SK-N-SH treated with all-trans-retinoic acid at 6 μM for 48 hours (cell line): ENCODE data around the gene STARD9.
A peak's percentile ranks its signal among the peaks of the same experiment; 100 is the strongest.

Experiments used
- ATAC-seq: fragments of 200-7000 bp; cut with Tn5 transposase; 3 replicates; pipeline ENCODE4 v1.9.1; 2020; ENCODE audit warnings: mild to moderate bottlenecking, moderate library complexity
- BACH2 ChIP-seq: fragments of 250-450 bp; sonication (Bioruptor Pico); IDR thresholded peaks from 2 replicates; pipeline ENCODE4 v1.9.0; 2021; ENCODE audit warnings: mild to moderate bottlenecking, borderline replicate concordance
- CSDC2 ChIP-seq: fragments of 250-450 bp; sonication (Bioruptor Pico); IDR thresholded peaks from 2 replicates; pipeline ENCODE4 v1.5.0; 2020; ENCODE audit warnings: mild to moderate bottlenecking, moderate library complexity
- ESRRG ChIP-seq: fragments of 250-450 bp; sonication (Bioruptor Pico); IDR thresholded peaks from 2 replicates; pipeline ENCODE4 v1.6.1; 2021; ENCODE audit warnings: mild to moderate bottlenecking
- ISL1 ChIP-seq: fragments of 250-450 bp; sonication (Bioruptor Pico); IDR thresholded peaks from 2 replicates; pipeline ENCODE4 v2.1.2; 2022; ENCODE audit warnings: mild to moderate bottlenecking, moderate library complexity
- PPARA ChIP-seq: fragments of 250-450 bp; sonication (Bioruptor Pico); IDR thresholded peaks from 2 replicates; pipeline ENCODE4 v1.5.0; 2020; ENCODE audit warnings: mild to moderate bottlenecking, borderline replicate concordance
- RARB ChIP-seq: fragments of 250-450 bp; sonication (Bioruptor Pico); IDR thresholded peaks from 2 replicates; pipeline ENCODE4 v1.8.0; 2021; ENCODE audit warnings: mild to moderate bottlenecking, moderate library complexity
- SNAI2 ChIP-seq: fragments of 250-450 bp; sonication (Bioruptor Pico); IDR thresholded peaks from 2 replicates; pipeline ENCODE4 v1.5.0; 2020; ENCODE audit warnings: mild to moderate bottlenecking, moderate library complexity
- TCF4 ChIP-seq: fragments of 250-450 bp; sonication (Bioruptor Pico); IDR thresholded peaks from 2 replicates; pipeline ENCODE4 v1.8.0; 2021; ENCODE audit warnings: mild to moderate bottlenecking, moderate library complexity, borderline replicate concordance
- TOX ChIP-seq: fragments of 250-450 bp; sonication (Bioruptor Pico); IDR thresholded peaks from 2 replicates; pipeline ENCODE4 v1.8.0; 2021; ENCODE audit warnings: mild to moderate bottlenecking, moderate library complexity, borderline replicate concordance
- ZC3H10 ChIP-seq: fragments of 250-450 bp; sonication (Bioruptor Pico); IDR thresholded peaks from 2 replicates; pipeline ENCODE4 v1.5.1; 2021; ENCODE audit warnings: mild to moderate bottlenecking, moderate library complexity
- ZFP3 ChIP-seq: fragments of 250-450 bp; sonication (Bioruptor Pico); IDR thresholded peaks from 2 replicates; pipeline ENCODE4 v1.5.0; 2020; ENCODE audit warnings: mild to moderate bottlenecking, moderate library complexity
- ZNF565 ChIP-seq: fragments of 450-650 bp; formaldehyde crosslinking; conservative IDR thresholded peaks from 2 replicates; pipeline ENCODE4 v1.5.0; 2020; ENCODE audit warnings: low read depth, mild to moderate bottlenecking, moderate library complexity
- ZNF8 ChIP-seq: fragments of 450-650 bp; formaldehyde crosslinking; IDR thresholded peaks from 2 replicates; pipeline ENCODE4 v1.5.0; 2020; ENCODE audit warnings: mild to moderate bottlenecking, moderate library complexity
- TF ChIP-seq, protein P1 (sequence below): fragments of 250-450 bp; sonication (Bioruptor Pico); IDR thresholded peaks from 2 replicates; pipeline ENCODE4 v1.5.1; 2021; ENCODE audit warnings: mild to moderate bottlenecking, moderate library complexity
- TF ChIP-seq, protein P2 (sequence below): fragments of 250-450 bp; sonication (Bioruptor Pico); IDR thresholded peaks from 2 replicates; pipeline ENCODE4 v1.5.0; 2020; ENCODE audit warnings: mild to moderate bottlenecking, moderate library complexity
- TF ChIP-seq, protein P3 (sequence below): fragments of 250-450 bp; sonication (Bioruptor Pico); IDR thresholded peaks from 2 replicates; pipeline ENCODE4 v1.5.1; 2020; ENCODE audit warnings: low read depth, mild to moderate bottlenecking, moderate library complexity
- TF ChIP-seq, protein P4 (sequence below): fragments of 250-450 bp; sonication (Bioruptor Pico); IDR thresholded peaks from 2 replicates; pipeline ENCODE4 v1.8.0; 2020; ENCODE audit warnings: mild to moderate bottlenecking, moderate library complexity, borderline replicate concordance
- TF ChIP-seq, protein P5 (sequence below): fragments of 250-450 bp; sonication (Bioruptor Pico); IDR thresholded peaks from 2 replicates; pipeline ENCODE4 v1.8.0; 2021; ENCODE audit warnings: low read depth, mild to moderate bottlenecking, moderate library complexity, borderline replicate concordance

The STARD9 gene

DNA sequence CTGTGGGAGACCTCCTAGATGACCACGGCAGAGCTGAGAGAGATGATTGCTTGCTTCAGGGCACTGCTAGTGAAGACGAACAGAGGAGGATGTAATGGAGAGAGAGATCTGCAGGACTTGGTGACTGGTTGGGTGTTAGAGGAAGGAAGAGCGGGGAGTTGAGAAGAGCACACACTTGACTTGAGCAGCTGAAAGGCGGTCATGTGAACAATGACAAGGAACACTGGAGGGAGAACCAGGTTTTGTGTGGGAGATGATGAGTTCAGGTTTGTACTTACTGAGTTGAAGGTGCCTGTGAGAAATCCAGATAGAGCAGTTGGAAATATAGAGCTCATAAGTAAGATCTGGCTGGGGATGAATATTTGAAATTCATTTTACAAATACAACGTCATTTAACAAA is 121.2 kb downstream of the STARD9 start:
- ATAC-seq: no peak
- no peak for TF ChIP-seq ZNF8 (CRISPR knock-in tag)
- TF ChIP-seq RARB (CRISPR knock-in tag): no peak
- no peak for TF ChIP-seq ESRRG (CRISPR knock-in tag)
- TF ChIP-seq, protein P1, sequence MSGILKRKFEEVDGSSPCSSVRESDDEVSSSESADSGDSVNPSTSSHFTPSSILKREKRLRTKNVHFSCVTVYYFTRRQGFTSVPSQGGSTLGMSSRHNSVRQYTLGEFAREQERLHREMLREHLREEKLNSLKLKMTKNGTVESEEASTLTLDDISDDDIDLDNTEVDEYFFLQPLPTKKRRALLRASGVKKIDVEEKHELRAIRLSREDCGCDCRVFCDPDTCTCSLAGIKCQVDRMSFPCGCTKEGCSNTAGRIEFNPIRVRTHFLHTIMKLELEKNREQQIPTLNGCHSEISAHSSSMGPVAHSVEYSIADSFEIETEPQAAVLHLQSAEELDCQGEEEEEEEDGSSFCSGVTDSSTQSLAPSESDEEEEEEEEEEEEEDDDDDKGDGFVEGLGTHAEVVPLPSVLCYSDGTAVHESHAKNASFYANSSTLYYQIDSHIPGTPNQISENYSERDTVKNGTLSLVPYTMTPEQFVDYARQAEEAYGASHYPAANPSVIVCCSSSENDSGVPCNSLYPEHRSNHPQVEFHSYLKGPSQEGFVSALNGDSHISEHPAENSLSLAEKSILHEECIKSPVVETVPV: no peak
- TF ChIP-seq, protein P2, sequence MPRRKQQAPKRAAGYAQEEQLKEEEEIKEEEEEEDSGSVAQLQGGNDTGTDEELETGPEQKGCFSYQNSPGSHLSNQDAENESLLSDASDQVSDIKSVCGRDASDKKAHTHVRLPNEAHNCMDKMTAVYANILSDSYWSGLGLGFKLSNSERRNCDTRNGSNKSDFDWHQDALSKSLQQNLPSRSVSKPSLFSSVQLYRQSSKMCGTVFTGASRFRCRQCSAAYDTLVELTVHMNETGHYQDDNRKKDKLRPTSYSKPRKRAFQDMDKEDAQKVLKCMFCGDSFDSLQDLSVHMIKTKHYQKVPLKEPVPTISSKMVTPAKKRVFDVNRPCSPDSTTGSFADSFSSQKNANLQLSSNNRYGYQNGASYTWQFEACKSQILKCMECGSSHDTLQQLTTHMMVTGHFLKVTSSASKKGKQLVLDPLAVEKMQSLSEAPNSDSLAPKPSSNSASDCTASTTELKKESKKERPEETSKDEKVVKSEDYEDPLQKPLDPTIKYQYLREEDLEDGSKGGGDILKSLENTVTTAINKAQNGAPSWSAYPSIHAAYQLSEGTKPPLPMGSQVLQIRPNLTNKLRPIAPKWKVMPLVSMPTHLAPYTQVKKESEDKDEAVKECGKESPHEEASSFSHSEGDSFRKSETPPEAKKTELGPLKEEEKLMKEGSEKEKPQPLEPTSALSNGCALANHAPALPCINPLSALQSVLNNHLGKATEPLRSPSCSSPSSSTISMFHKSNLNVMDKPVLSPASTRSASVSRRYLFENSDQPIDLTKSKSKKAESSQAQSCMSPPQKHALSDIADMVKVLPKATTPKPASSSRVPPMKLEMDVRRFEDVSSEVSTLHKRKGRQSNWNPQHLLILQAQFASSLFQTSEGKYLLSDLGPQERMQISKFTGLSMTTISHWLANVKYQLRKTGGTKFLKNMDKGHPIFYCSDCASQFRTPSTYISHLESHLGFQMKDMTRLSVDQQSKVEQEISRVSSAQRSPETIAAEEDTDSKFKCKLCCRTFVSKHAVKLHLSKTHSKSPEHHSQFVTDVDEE (CRISPR knock-in tag): no peak
- no peak for TF ChIP-seq PPARA (CRISPR knock-in tag)
- TF ChIP-seq, protein P3, sequence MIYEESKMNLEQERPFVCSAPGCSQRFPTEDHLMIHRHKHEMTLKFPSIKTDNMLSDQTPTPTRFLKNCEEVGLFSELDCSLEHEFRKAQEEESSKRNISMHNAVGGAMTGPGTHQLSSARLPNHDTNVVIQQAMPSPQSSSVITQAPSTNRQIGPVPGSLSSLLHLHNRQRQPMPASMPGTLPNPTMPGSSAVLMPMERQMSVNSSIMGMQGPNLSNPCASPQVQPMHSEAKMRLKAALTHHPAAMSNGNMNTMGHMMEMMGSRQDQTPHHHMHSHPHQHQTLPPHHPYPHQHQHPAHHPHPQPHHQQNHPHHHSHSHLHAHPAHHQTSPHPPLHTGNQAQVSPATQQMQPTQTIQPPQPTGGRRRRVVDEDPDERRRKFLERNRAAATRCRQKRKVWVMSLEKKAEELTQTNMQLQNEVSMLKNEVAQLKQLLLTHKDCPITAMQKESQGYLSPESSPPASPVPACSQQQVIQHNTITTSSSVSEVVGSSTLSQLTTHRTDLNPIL (CRISPR knock-in tag): no peak
- TF ChIP-seq, protein P4, sequence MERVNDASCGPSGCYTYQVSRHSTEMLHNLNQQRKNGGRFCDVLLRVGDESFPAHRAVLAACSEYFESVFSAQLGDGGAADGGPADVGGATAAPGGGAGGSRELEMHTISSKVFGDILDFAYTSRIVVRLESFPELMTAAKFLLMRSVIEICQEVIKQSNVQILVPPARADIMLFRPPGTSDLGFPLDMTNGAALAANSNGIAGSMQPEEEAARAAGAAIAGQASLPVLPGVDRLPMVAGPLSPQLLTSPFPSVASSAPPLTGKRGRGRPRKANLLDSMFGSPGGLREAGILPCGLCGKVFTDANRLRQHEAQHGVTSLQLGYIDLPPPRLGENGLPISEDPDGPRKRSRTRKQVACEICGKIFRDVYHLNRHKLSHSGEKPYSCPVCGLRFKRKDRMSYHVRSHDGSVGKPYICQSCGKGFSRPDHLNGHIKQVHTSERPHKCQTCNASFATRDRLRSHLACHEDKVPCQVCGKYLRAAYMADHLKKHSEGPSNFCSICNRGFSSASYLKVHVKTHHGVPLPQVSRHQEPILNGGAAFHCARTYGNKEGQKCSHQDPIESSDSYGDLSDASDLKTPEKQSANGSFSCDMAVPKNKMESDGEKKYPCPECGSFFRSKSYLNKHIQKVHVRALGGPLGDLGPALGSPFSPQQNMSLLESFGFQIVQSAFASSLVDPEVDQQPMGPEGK (CRISPR knock-in tag): no peak
- TF ChIP-seq, protein P5, sequence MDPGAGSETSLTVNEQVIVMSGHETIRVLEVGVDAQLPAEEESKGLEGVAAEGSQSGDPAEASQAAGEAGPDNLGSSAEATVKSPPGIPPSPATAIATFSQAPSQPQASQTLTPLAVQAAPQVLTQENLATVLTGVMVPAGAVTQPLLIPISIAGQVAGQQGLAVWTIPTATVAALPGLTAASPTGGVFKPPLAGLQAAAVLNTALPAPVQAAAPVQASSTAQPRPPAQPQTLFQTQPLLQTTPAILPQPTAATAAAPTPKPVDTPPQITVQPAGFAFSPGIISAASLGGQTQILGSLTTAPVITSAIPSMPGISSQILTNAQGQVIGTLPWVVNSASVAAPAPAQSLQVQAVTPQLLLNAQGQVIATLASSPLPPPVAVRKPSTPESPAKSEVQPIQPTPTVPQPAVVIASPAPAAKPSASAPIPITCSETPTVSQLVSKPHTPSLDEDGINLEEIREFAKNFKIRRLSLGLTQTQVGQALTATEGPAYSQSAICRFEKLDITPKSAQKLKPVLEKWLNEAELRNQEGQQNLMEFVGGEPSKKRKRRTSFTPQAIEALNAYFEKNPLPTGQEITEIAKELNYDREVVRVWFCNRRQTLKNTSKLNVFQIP (CRISPR knock-in tag): no peak
- no peak for TF ChIP-seq ZFP3 (CRISPR knock-in tag)
- no peak for TF ChIP-seq ISL1 (CRISPR knock-in tag)
- no peak for TF ChIP-seq TOX (CRISPR knock-in tag)
- no peak for TF ChIP-seq CSDC2
- no peak for TF ChIP-seq ZNF565

DNA sequence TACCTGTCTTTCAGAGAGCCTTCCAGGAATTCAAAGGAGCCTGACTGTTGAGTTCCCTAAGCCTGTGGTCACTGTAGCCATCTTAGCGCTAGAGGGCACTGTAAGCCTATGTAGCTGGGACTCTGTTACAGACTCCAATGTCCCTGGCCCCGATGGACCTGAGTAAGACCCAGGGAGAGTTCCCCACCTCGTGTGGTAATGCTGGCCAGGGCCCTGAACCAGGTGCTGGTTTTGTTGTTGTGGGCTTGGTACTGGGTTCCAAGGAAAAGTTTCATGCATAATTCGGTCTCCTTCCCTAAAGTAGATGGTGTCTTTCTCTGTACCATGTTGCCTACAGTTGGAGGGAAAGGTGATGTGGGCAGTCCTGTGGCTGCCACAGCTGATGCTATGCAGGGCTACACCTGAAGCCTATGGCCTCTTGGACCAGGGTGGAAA is 129.1 kb downstream of the STARD9 start:
- no peak for TF ChIP-seq ISL1 (CRISPR knock-in tag)
- TF ChIP-seq SNAI2: no peak
- no peak for TF ChIP-seq TOX (CRISPR knock-in tag)
- TF ChIP-seq, protein P4 (CRISPR knock-in tag): no peak
- TF ChIP-seq BACH2 (CRISPR knock-in tag): no peak
- no peak for TF ChIP-seq ZNF565
- peak; percentile 100 for ATAC-seq

DNA sequence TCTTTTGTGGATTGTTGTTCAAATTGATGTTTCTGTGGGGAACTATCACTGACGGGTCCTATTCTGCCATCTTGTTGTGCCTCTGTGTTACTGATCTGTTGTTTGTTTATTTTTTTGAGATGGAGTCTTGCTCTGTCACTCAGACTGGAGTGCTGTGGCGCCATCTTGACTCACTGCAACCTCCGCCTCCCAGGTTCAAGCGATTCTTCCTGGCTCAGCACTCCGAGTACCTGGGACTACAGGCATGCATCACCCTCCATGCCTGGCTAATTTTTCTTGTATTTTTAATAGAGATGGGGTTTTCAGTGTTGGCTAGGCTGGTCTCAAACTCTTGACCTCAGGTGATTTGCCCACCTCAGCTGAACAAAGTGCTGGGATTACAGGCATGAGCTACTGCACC is 129.9 kb downstream of the STARD9 start:
- no peak for ATAC-seq
- TF ChIP-seq TOX (CRISPR knock-in tag): no peak
- TF ChIP-seq TCF4 (CRISPR knock-in tag): no peak
- TF ChIP-seq ZC3H10 (CRISPR knock-in tag): no peak
- TF ChIP-seq RARB (CRISPR knock-in tag): no peak
- TF ChIP-seq BACH2 (CRISPR knock-in tag): no peak
